GM18511 (cell line): Measurements from ENCODE around the gene PIGT.
"Not testable (repeated sequence)": the region's sequence is repeated elsewhere in the genome, so short reads cannot be mapped to it uniquely, and the experiment has no call there.

Experiments
- ATAC-seq: cut with Tn5 transposase; IDR thresholded peaks from one replicate; pipeline ENCODE4 v1.9.1; 2021; ENCODE audit warnings: mild to moderate bottlenecking, moderate library complexity; ENCODE audit not compliant: unreplicated experiment

Gene PIGT

GRCh38 chr20:45462711-45463509, 47.0 kb downstream of the PIGT start:
- ATAC-seq = no peak

DNA sequence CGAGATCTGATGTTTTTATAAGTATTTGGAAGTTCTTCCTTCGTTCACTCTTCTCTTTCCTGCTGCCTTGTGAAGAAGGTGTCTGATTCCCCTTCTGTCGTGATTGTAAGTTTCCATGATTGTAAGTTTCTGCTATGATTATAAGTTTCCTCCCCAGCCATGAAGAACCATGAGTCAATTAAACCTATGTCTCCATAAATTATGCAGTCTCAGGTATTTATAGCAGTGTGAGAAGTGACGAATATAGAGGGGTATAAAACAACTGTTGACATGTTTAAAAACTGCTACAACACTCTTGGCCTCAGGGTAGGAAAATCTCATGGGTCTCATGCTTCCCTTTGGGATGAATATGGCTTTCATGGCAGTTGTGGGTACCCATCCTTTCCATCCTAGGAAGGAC, 47.8 kb downstream of the PIGT start:
- ATAC-seq = no peak

DNA sequence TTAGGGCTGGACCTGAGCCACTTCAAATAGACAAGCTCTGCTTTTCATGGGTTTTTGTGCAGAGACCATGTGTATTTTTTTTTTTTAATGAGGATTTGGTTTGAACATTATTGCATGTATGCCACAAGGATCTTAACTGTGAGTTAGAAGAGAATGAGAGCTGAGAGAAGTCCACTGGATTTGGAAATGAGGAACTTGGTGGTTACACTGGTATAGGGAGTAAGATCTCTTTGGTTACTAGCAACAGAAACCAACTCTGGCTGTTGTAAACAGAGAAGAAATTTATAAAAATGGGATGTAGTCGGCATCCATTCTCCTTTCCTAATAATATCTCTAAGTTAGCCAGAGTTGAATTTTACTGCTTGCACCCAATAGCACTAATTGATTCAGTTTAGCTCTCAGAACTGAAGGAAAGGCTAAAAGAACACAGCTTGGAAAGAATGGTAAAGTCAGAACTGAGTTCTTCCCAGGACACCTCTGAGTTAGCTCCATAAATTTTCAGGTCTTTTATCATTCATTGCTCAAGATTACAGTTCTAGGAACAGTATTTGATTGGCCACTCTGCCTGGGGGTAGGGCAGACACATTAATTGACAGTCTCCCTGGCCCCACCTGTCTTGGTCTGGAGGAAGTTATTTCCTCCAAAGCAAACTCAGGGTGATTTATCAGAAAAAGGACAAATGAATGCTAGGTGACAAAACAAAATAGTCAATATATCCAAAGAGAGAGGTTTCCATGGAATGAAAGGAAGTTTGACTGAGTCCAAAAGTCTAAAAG, 49.7 kb downstream of the PIGT start:
- no peak for ATAC-seq

DNA sequence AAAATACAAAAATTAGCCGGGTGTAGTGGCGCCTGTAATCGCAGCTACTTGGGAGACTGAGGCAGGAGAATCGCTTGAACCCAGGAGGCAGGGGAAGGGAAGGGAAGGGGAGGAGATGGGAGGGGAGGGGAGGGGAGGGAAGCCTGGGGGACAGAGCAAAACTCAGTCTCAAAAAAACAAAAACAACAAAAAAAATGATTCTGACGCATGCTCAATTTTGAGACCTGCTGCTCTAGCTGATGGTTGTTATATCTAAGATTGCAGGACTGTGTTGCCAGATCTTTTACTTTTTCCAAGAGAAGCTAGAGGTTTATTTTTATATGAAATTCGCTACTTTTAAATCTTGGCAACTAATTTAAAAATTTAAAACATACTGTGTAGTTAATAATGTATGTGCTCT, 51.2 kb downstream of the PIGT start:
- no peak for ATAC-seq

GRCh38 chr20:45467861-45468260, 51.9 kb downstream of the PIGT start:
- ATAC-seq = no peak

DNA sequence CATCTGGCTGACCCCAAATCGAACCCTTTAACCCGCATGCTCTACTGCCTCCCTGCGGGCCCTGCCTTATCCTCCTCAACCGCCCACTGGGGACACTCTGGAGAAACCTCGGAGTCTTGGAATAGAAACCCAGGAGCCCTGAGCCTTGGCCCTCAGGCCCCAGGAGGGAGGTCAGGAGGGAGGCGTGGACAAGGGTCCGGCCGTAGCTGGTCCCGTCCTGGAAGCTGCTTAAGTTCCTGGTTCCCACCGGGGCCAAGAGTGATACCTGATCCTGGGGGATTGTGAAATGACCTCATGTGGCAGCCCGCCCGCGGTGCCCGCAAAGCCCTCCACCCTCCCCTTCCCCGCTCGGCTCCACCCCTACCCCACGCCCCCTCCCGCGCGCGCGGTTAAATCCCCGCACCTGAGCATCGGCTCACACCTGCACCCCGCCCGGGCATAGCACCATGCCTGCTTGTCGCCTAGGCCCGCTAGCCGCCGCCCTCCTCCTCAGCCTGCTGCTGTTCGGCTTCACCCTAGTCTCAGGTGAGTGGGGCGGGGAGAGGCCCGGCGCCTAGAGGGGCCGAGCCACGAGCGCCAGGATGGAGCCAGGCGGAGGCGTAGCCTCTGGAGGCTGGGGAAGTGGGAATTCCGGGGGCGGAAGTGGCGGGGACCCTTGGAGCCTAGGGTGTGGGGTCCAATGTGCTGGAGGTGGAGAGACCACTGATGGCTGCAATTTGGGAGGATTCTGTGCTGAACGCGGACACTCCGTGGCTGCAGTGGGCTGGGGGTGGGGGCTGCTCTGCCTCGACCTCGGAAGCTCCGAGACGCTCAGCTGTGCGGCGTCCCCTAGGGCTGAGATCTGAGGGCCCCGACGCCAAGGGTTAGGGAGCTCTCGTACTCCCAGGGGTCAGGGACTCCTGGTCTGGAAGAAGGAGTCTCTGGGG, 53.7 kb downstream of the PIGT start, which contains the start of gene WFDC2:
WFDC2 (plus strand) TSS at position 418 of the 926 bp plus-strand sequence; CDS start at position 447, 29 bp downstream.
- peak; percentile 11 for ATAC-seq

DNA sequence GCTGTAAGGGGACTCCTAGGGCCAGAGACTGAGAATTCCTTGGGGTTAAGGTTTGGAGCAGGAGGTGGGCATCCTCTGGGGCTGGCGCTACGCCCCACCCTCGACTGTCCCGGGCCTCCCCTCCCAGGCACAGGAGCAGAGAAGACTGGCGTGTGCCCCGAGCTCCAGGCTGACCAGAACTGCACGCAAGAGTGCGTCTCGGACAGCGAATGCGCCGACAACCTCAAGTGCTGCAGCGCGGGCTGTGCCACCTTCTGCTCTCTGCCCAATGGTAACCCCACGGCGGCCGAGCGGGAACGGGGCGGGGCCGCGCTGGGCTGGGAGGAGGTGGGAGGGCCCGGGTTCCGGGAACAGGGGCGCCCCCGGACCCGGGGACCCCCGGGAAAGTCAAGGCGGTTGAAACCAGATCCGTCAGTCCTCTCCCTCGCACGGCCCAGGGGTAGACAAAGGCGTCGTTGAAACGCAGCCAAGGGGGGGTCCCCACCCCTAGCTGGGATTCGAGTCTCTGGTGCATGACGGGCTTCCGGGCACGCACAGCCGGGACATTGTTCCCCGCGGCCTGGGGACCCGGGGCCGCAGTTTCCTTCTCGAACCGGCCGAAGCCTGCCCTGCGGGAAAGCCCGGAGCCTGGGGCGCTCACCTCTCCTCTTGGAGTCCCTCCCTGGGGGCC, 54.5 kb downstream of the PIGT start:
- peak; percentile 80 for ATAC-seq

GRCh38 chr20:45470937-45471336, 55.0 kb downstream of the PIGT start:
- ATAC-seq = peak; percentile 20

GRCh38 chr20:45472286-45472685, 56.3 kb downstream of the PIGT start:
- not testable (repeated sequence) for ATAC-seq
